Forelimb muscle (tissue), 1 donor: ENCODE measurements around the gene NLGN3. TPM values are rescaled to one million over a fixed set of nuclear protein-coding genes. Genes with fewer than 3 reads are reported as not detected.

Experiments
- DNase-seq: peaks from one replicate; pipeline ENCODE4 v3.0.0-alpha.2; 2013; ENCODE audit warnings: low read depth
- polyA plus RNA-seq: library from polyadenylated mRNA; unstranded; fragments of 120-200 nt; gene quantifications from one replicate; pipeline ENCODE4 v1.2.1, GENCODE V29; 2013; ENCODE audit not compliant: insufficient read length

The NLGN3 gene
- polyA plus RNA-seq, 1 donor: 2.9 TPM

DNA sequence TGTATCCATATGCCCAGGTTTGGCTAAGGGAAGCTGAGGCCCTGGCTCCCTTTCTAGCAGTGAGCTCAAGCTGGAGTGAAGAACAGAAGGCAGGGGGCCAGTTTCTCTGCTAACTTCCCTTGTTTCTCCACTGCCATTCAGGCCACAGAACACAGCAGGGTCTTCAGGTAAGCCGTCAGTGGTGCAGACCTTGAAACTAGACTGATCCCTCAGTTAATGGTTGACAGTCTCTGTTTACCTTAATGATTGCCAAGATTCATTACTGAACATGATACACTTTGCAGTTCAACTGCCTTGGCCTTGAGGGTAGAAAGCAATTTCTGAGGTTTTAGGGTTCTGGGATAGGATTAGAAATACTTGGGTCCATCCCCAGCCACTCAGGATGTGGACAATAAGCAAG is 69.5 kb downstream of the NLGN3 start:
- DNase-seq: no peak

DNA sequence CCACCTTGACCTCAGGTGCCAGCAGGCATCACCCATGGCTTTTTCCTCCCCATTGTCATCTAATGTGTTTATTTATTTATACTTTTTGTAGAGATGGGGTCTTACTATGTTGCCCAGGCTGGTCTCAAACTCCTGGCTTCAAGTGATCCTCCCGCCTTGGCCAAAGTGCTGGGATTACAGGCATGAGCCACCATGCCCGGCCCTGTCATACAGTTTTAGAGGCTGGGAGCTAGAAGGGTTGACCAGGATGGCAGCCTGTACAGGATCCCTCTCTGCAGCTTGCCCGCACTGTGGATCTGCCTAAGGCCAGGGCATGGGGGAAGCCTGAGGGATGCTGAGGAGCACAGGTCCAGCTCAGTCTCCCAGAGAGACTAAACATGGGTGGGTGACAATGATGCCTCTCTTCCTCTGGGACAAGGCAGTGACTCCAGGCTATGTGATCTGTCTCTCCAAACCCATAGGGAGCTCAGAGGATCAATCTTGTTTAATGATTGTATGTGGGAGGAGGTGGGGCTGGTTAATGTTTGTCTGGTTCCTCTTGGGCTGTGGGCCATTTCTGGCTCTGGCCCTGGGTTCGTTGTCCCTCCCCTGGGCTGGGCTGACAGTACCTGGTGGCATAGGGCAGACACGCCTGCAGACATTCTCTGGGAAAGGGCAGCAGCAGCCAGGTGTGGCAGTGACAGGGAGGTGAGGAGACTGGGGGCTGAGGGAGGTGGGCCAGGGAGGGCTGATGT is 70.1 kb downstream of the NLGN3 start:
- no peak for DNase-seq

DNA sequence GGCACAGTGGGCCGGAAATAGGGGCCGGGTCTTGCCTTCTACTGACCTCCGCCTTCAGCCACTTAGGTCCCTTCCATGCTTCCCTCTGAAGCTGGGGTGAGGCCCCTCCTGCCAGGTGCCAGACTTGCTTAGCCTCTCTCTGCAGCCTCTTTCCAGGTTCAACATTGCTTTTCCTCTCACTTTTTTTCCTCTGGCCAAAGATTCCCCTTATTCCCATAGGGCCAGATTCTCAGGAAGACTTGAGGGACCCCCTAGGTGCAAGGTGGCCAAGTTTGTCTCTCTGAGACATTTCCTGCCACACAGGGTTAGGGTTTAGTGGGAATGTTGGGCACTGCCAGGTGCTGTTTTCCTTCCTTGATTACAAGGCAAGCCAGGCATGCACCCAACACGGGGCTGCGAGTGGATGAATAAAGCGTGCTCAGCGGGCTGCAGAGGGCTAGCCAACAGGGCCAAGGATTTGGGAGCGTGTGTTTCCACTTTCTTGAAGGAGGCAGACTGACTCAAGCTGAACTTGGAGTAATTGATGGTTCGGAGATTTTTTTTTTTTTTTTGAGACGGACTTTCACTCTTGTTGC is 70.8 kb downstream of the NLGN3 start:
- no peak for DNase-seq

DNA sequence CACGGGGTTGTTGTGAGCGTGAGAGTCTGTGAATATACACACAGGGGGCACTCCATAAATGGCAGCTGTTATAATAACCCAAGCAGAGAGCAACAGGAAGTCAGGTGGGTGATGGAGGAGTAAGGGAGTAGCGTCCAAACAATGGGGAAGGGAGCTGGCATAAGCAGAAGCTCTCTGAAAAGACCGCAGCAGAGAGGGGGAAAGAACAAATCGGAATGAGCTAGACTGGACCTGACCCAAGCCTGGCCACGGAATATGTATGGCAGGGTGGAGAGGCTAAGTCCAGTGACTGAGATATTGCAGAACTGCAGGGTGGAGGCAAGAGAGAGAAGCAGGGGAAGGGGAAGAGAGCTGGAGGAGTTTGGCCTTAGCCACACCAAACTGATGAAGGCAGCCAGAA is 71.8 kb downstream of the NLGN3 start:
- no peak for DNase-seq

DNA sequence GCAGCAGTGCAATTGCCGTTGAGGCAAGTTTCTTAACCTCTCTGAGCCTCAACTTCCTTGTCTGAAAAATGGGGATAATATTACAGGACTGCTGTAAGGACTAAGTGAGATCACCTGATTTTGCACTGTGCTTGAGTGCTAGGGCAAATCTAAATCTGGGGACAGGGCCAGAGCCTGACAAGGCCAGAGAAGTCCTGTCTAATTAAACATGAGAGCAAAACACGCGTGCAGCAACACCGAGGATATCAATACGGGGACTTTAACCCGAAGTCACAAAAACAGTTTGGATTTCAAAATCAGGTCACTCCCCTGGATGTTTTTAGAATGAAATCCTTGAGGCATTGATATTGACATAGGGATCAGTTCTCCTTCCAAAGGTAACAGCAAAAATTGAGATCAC is 72.7 kb downstream of the NLGN3 start:
- no peak for DNase-seq

Other genes starting within 250 kb of the NLGN3 start
- gene TEX11, start 236.1 kb upstream of the NLGN3 start, polyA plus RNA-seq: 0.06 TPM
- 0.99 TPM for gene SLC7A3, start 213.7 kb upstream of the NLGN3 start, polyA plus RNA-seq
- gene SNX12, start 76.5 kb upstream of the NLGN3 start, polyA plus RNA-seq: 48.6 TPM
- 41.0 TPM for gene FOXO4, start 49.0 kb upstream of the NLGN3 start, polyA plus RNA-seq
- 0.54 TPM for gene CXorf65, start 38.1 kb upstream of the NLGN3 start, polyA plus RNA-seq
- 1.5 TPM for gene IL2RG, start 33.3 kb upstream of the NLGN3 start, polyA plus RNA-seq
- gene MED12, start 26.2 kb upstream of the NLGN3 start, polyA plus RNA-seq: 44.2 TPM
- gene GJB1, start 78.4 kb downstream of the NLGN3 start, polyA plus RNA-seq: not detected
- gene ZMYM3, start 109.3 kb downstream of the NLGN3 start, polyA plus RNA-seq: 18.0 TPM
- 300 TPM for gene NONO, start 138.8 kb downstream of the NLGN3 start, polyA plus RNA-seq
- gene ITGB1BP2, start 156.9 kb downstream of the NLGN3 start, polyA plus RNA-seq: 142 TPM
- 25.0 TPM for gene TAF1, start 221.5 kb downstream of the NLGN3 start, polyA plus RNA-seq